Measurements from ENCODE around the gene TGFBR3. TPM values are rescaled to one million over a fixed set of nuclear protein-coding genes. Genes with fewer than 3 reads are reported as not detected.

The TGFBR3 gene
- total and polyA plus RNA-seq, 9 of the 15 experiments (the other 6 are each of a cell fraction or from before 2014, with no cell fraction given): 3.6 to 32.4 (median 15.6) TPM

DNA sequence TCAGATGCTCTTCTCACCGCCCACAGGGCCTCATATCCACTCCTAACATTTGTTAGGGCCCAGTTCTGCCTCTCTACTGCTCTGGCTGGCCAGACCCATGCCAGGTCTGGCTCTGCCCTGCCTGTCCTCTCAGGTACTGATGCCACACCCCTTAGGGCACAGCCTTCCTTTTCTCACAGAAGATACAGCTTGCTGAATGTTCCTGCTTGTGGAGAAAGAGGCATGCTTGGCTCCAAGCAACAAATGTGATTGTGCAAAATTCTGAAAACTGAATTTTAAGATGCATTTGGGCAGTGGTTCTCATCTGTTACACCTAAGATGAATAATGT, 178.1 kb downstream of the TGFBR3 start:
- no peaks in the 10 kb centered on the region for H3K9me1 ChIP-seq (ENCODE audit: control insufficient read depth, insufficient read depth, low read length)
- no peaks in the 10 kb centered on the region for H4K20me1 ChIP-seq (replicated peaks; ENCODE audit: control insufficient read depth, insufficient read depth, low read length)
- no peaks in the 10 kb centered on the region for H3K9me3 ChIP-seq (replicated peaks; ENCODE audit: control insufficient read depth, insufficient read depth, low read depth, low read length)
- intact Hi-C loops (cut with micrococcal nuclease): loop anchor here (2.0 to 10.0 kb wide), 2 partner anchors 25 to 153 kb away; no protein-coding TSS in a partner anchor
- DNase-seq (ENCODE audit: extremely low read depth in 1 of 4, low spot score in 3 of 4) (no peak), ATAC-seq (no peak), FAIRE-seq (no peak)
- no peak overlapping the region for H3K4me3 ChIP-seq
- no peak overlapping the region for H3K4me2 ChIP-seq (ENCODE audit: insufficient read depth, low read length)
- H2AFZ ChIP-seq (ENCODE audit: low read depth, low read length): no peak overlapping the region
- BruUV-seq (replicated peaks): no TSS peak
- ChIA-PET CTCF (ENCODE audit: low intra/inter-chr PET ratio) (no interaction called here), POLR2A (interaction anchor here (1.0 to 2.1 kb wide), 7 partner anchors 12 to 157 kb away, joined by 3 to 5 read pairs (median 3); no protein-coding TSS in a partner anchor)
- no peaks in the 10 kb centered on the region for H3K27me3 ChIP-seq (ENCODE audit: control insufficient read depth in 2 of 2, insufficient read depth in 2 of 2, low read length in 2 of 2)
- H3K9ac ChIP-seq (ENCODE audit: insufficient read depth in 1 of 2, low read depth in 2 of 2, low read length in 2 of 2): peak overlapping the region in 1 of 2 experiments; percentile 41; a peak in 1 of 4 replicates
- WGBS (ENCODE audit: insufficient coverage, low coverage, missing lambda C conversion rate): 43% methylated on average over 1 of the region's 1 CpG
- peaks cover 18 to 59% of the 10 kb centered on the region in 2 experiments; a peak in 4 of 5 replicates for H3K4me1 ChIP-seq (replicated peaks in 1 of 2; ENCODE audit: control insufficient read depth in 2 of 2, insufficient read depth in 2 of 2, low read length in 2 of 2)
- in situ Hi-C loops (cut with MboI): no loop called here
- H3K27ac ChIP-seq (ENCODE audit: extremely low read depth, low read depth, low read length): peak overlapping the region; percentile 31; the same call in 1 of the 3 replicates
- peaks cover 4% of the 10 kb centered on the region; the same call in 1 of the 3 replicates for H3K79me2 ChIP-seq (ENCODE audit: control insufficient read depth, insufficient read depth, low read length)
- H3K36me3 ChIP-seq (ENCODE audit: control insufficient read depth, insufficient read depth, low read length): peaks cover 61% of the 10 kb centered on the region
- TF ChIP-seq ETV1 (tag; conservative IDR thresholded peaks at IDR 0.05; ENCODE audit: low read depth): no peak
- 0 out of 6 replicates have a peak, but pooled peaks of 1 of the 3 experiments have one; percentile 1 for TF ChIP-seq ZBTB11 (CRISPR knock-in tag; IDR thresholded peaks at IDR 0.05)
- TF ChIP-seq CBFB (CRISPR knock-in tag; IDR thresholded peaks at IDR 0.05): no peak
- TF ChIP-seq STAG1 (CRISPR knock-in tag; IDR thresholded peaks at IDR 0.05; ENCODE audit: borderline replicate concordance): no peak
